Fibroblast of skin of scalp (primary cell): ENCODE data around the gene TSEN2. TPM values are rescaled to one million over a fixed set of nuclear protein-coding genes. Genes with fewer than 3 reads are reported as not detected.
A peak's percentile ranks its signal among the peaks of the same experiment; 100 is the strongest.
"Not testable (repeated sequence)": the region's sequence is repeated elsewhere in the genome, so short reads cannot be mapped to it uniquely, and the experiment has no call there.

Experiments
- DNase-seq: peaks from one replicate; pipeline ENCODE4 v3.0.0-alpha.2; 2013
- polyA plus RNA-seq, 2 experiments: library from polyadenylated mRNA; unstranded; fragments of 120-200 nt; gene quantifications; one replicate each; pipeline ENCODE4 v1.2.1, GENCODE V29; 2013; ENCODE audit not compliant: insufficient read length in 2 of 2

Gene TSEN2
- polyA plus RNA-seq (2013, experiment 1 of 2; ENCODE audit: insufficient read length), result 8.9 TPM
- 8.7 TPM for polyA plus RNA-seq (2013, experiment 2 of 2; ENCODE audit: insufficient read length)

GRCh38 chr3:12484198-12484982, at the start of gene TSEN2:
Gene TSEN2, plus strand, starts transcription at chr3:12484480. Its CDS starts 5,321 bp downstream, at chr3:12489801.
- peak; percentile 93 for DNase-seq

GRCh38 chr3:12436514-12437220, 47.6 kb upstream of the TSEN2 start:
- DNase-seq, result peak; percentile 87

GRCh38 chr3:12437221-12437605, 47.1 kb upstream of the TSEN2 start:
- no peak for DNase-seq

- DNase-seq, result no peak
These were observed 46.4 kb upstream of the TSEN2 start for GRCh38 chr3:12437861-12438260.

GRCh38 chr3:12438318-12438717, 46.0 kb upstream of the TSEN2 start:
- DNase-seq, result no peak

GRCh38 chr3:12439161-12439940, 44.9 kb upstream of the TSEN2 start:
- peak; percentile 92 for DNase-seq

GRCh38 chr3:12440927-12441714, 43.2 kb upstream of the TSEN2 start:
- DNase-seq, result peak; percentile 91

- DNase-seq, result no peak
These were observed 41.4 kb upstream of the TSEN2 start for GRCh38 chr3:12442654-12443501.

- no peak for DNase-seq
These were observed 40.3 kb upstream of the TSEN2 start for GRCh38 chr3:12443781-12444522.

GRCh38 chr3:12444582-12445471, 39.5 kb upstream of the TSEN2 start:
- peak; percentile 44 for DNase-seq

GRCh38 chr3:12445523-12446240, 38.6 kb upstream of the TSEN2 start:
- DNase-seq, result no peak

GRCh38 chr3:12446298-12446697, 38.0 kb upstream of the TSEN2 start:
- DNase-seq, result no peak

GRCh38 chr3:12447075-12447474, 37.2 kb upstream of the TSEN2 start:
- no peak for DNase-seq

GRCh38 chr3:12448404-12449202, 35.7 kb upstream of the TSEN2 start:
- not testable (repeated sequence) for DNase-seq

GRCh38 chr3:12449889-12450682, 34.2 kb upstream of the TSEN2 start:
- no peak for DNase-seq

- DNase-seq, result no peak
These were observed 32.8 kb upstream of the TSEN2 start for GRCh38 chr3:12451481-12451880.

GRCh38 chr3:12451960-12452359, 32.3 kb upstream of the TSEN2 start:
- no peak for DNase-seq
